Measurements from ENCODE around the gene CFTR. TPM values are rescaled to one million over a fixed set of nuclear protein-coding genes. Genes with fewer than 3 reads are reported as not detected.

Gene CFTR
- total RNA-seq, 2 donors from 2014 or later, result 121 to 127 TPM

GRCh38 chr7:117672453-117672852, 192.6 kb downstream of the CFTR start:
- H3K27me3 ChIP-seq, result no peaks in the 10 kb centered on the region
- H3K9me3 ChIP-seq, result no peaks in the 10 kb centered on the region
- no peak overlapping the region for H3K4me3 ChIP-seq
- peaks cover 5% of the 10 kb centered on the region for H3K4me1 ChIP-seq
- no peaks in the 10 kb centered on the region for H3K36me3 ChIP-seq
- peak overlapping the region in 1 of 2 donors; percentile 58 for H3K9ac ChIP-seq (ENCODE audit: low read depth in 2 of 2, low read length in 2 of 2)
- H3K27ac ChIP-seq, result peak overlapping the region; percentile 81
- intact Hi-C loops (cut with DNase I), result no loop called here
- TF ChIP-seq CTCF (IDR thresholded peaks at IDR 0.05), result no peak
- DNase-seq, result no peak

- no peak for TF ChIP-seq CTCF (IDR thresholded peaks at IDR 0.05)
- Histone ChIP-seq H3K4me3 (no peak overlapping the region), H3K4me1 (peaks cover 5% of the 10 kb centered on the region)
Observed at GRCh38 chr7:117673367-117673766, 193.5 kb downstream of the CFTR start.

GRCh38 chr7:117673839-117674238, 194.0 kb downstream of the CFTR start:
- H3K36me3 ChIP-seq, result no peaks in the 10 kb centered on the region
- no peak for DNase-seq

More at GRCh38 chr7:117673367-117673766, 193.5 kb downstream of the CFTR start:
- H3K27me3 ChIP-seq, result no peaks in the 10 kb centered on the region
- no peaks in the 10 kb centered on the region for H3K36me3 ChIP-seq
- peak; percentile 62 for DNase-seq
- H3K27ac ChIP-seq, result peak overlapping the region; percentile 81
- peak overlapping the region in 1 of 2 donors; percentile 58 for H3K9ac ChIP-seq (ENCODE audit: low read depth in 2 of 2, low read length in 2 of 2)
- no peaks in the 10 kb centered on the region for H3K9me3 ChIP-seq
- intact Hi-C loops (cut with DNase I), result no loop called here

GRCh38 chr7:117674617-117675016, 194.8 kb downstream of the CFTR start:
- intact Hi-C loops (cut with DNase I), result no loop called here
- Histone ChIP-seq H3K9ac (ENCODE audit: low read depth in 2 of 2, low read length in 2 of 2) (no peak overlapping the region), H3K27ac (peak overlapping the region; percentile 81), H3K36me3 (no peaks in the 10 kb centered on the region), H3K4me3 (no peak overlapping the region), H3K27me3 (no peaks in the 10 kb centered on the region), H3K4me1 (peaks cover 5% of the 10 kb centered on the region), H3K9me3 (no peaks in the 10 kb centered on the region)
- DNase-seq, result no peak
- no peak for TF ChIP-seq CTCF (IDR thresholded peaks at IDR 0.05)

More at GRCh38 chr7:117673839-117674238, 194.0 kb downstream of the CFTR start:
- H3K9ac ChIP-seq (ENCODE audit: low read depth in 2 of 2, low read length in 2 of 2), result peak overlapping the region in 1 of 2 donors; percentile 58
- no peak overlapping the region for H3K4me3 ChIP-seq
- H3K27ac ChIP-seq, result peak overlapping the region; percentile 81
- no peak for TF ChIP-seq CTCF (IDR thresholded peaks at IDR 0.05)
- H3K4me1 ChIP-seq, result peaks cover 5% of the 10 kb centered on the region
- intact Hi-C loops (cut with DNase I), result no loop called here
- H3K27me3 ChIP-seq, result no peaks in the 10 kb centered on the region
- no peaks in the 10 kb centered on the region for H3K9me3 ChIP-seq

- H3K4me1 ChIP-seq, result peaks cover 5% of the 10 kb centered on the region
- peak overlapping the region; percentile 19 for H3K27ac ChIP-seq
- intact Hi-C loops (cut with DNase I), result no loop called here
- H3K9me3 ChIP-seq, result no peaks in the 10 kb centered on the region
- no peak overlapping the region for H3K4me3 ChIP-seq
- TF ChIP-seq CTCF (IDR thresholded peaks at IDR 0.05), result no peak
- H3K27me3 ChIP-seq, result no peaks in the 10 kb centered on the region
- no peak for DNase-seq
- no peaks in the 10 kb centered on the region for H3K36me3 ChIP-seq
- H3K9ac ChIP-seq (ENCODE audit: low read depth in 2 of 2, low read length in 2 of 2), result no peak overlapping the region
Observed at GRCh38 chr7:117675497-117676435, 195.9 kb downstream of the CFTR start.

Data from colonic mucosa (tissue), 4 donors.